Adrenal gland (tissue), 12 donors: Measurements from ENCODE around the gene STAT1. TPM values are rescaled to one million over a fixed set of nuclear protein-coding genes. Genes with fewer than 3 reads are reported as not detected.
A peak's percentile ranks its signal among the peaks of the same experiment; 100 is the strongest.

Experiments
- DNase-seq, 7 donors: peaks; one replicate each; pipeline ENCODE4 v3.0.0-alpha.2; 2019 to 2020
- H3K27ac ChIP-seq, 5 donors: fragments of 200-600 bp; sonication (generic) in 4 of 5; 1 replicate in 3 of 5; 2 replicates in 2 of 5; pipeline versions ENCODE4 v1.5.1 to v1.8.0; 2016 to 2020; ENCODE audit warnings: mild to moderate bottlenecking in 1 of 5
- H3K27me3 ChIP-seq: fragments of 200-600 bp; 2 replicates; pipeline ENCODE4 v1.8.0; 2021
- H3K36me3 ChIP-seq, 2 donors: fragments of 200-600 bp; replicated peaks in 1 of 2; 1 replicate in 1 of 2; 2 replicates in 1 of 2; pipeline versions ENCODE4 v1.5.1 to v1.8.0; 2018 to 2022
- H3K4me1 ChIP-seq, 2 donors: fragments of 200-600 bp; replicated peaks in 1 of 2; 1 replicate in 1 of 2; 2 replicates in 1 of 2; pipeline versions ENCODE4 v1.5.1 to v1.8.0; 2018 to 2021
- H3K4me3 ChIP-seq, 4 donors: fragments of 200-600 bp; sonication (generic) in 3 of 4; one replicate each; pipeline ENCODE4 v1.5.1; 2016 to 2018
- H3K9me3 ChIP-seq, 3 donors: fragments of 200-600 bp; sonication (generic) in 1 of 3; replicated peaks in 1 of 3; 1 replicate in 2 of 3; 2 replicates in 1 of 3; pipeline versions ENCODE4 v1.5.1 to v1.8.0; 2016 to 2021
- CTCF ChIP-seq, 6 experiments: fragments of 450-650 bp in 4 of 6; fragments of 200-600 bp in 2 of 6; sonication (generic) in 1 of 6; IDR thresholded peaks; 1 replicate in 5 of 6; 2 replicates in 1 of 6; pipeline versions ENCODE4 v1.5.1 to v1.8.0; 2016 to 2021; ENCODE audit warnings: antibody characterized with exemption in 6 of 6, mild to moderate bottlenecking in 2 of 6, moderate library complexity in 1 of 6
- POLR2A ChIP-seq, 2 donors: fragments of 450-650 bp; IDR thresholded peaks; one replicate each; pipeline ENCODE4 v1.6.1; 2017; ENCODE audit warnings: antibody characterized with exemption in 2 of 2, mild to moderate bottlenecking in 2 of 2, moderate library complexity in 1 of 2
- WGBS, 4 donors: extraction: QIAGEN DNeasy Blood & Tissue Kit in 2 of 4; methylation state at CpG; one replicate each; pipeline versions ENCODE4 v1.1.5 to v1.1.7; 2013 to 2017; 5-methylcytosine and 5-hydroxymethylcytosine counted together
- intact Hi-C, 2 donors: fragments of 100-400 bp; cut with DNase I; formaldehyde crosslinking; loops; one replicate each; pipeline versions ENCODE4 v1.14.1 to v1.15.0; 2022 to 2023
- polyA plus RNA-seq, 3 donors: library from polyadenylated mRNA; stranded (reverse); fragments of 200-250 nt in 2 of 3; fragments of 350-450 nt in 1 of 3; fragmentation: Illumina TruSeq in 1 of 3; extraction: RNeasy Lipid Tissue Mini Kit (QIAGEN cat#74804) in 1 of 3; gene quantifications; one replicate each; pipeline ENCODE4 v1.2.3, GENCODE V29; 2013 to 2014
- total RNA-seq, 9 donors: library from RNA; depleted of rRNA in 4 of 9; stranded (reverse); fragments of >200 nt in 4 of 9; fragments of 120-200 nt in 1 of 9; fragmentation: NEBNext Ultra II Directional in 1 of 9; extraction: Animal tissue kit (Norgen Biotek cat#: 25700) in 1 of 9; gene quantifications; one replicate each; pipeline versions ENCODE4 v1.1.0 to v1.2.4, GENCODE V29; 2013 to 2023
- donor health status: healthy with polysubstance abuse.
- donor health status: Bipolar disorder and iron deficiency.
- donor health status: DM: yes; HTN: yes; CAD: no.
- donor health status: DM: no; HTN: no; CAD: no.
- donor health status: DM: no; HTN: no; CAD: no.
- donor health status: DM: yes; HTN: yes; CAD: no.

Gene STAT1
- total and polyA plus RNA-seq, 12 donors = 11.9 to 165 (median 75.6) TPM

- TF ChIP-seq CTCF (IDR thresholded peaks at IDR 0.05) = no peak
- no peak for TF ChIP-seq POLR2A (IDR thresholded peaks at IDR 0.05)
- H3K27me3 ChIP-seq = no peaks in the 10 kb centered on the region
- H3K36me3 ChIP-seq = peaks cover 0 to 2% of the 10 kb centered on the region in 2 donors
- intact Hi-C loops = no loop called here
- no peak overlapping the region for H3K4me3 ChIP-seq
- peaks cover 11 to 34% of the 10 kb centered on the region in 2 donors for H3K4me1 ChIP-seq
- H3K9me3 ChIP-seq = no peaks in the 10 kb centered on the region
- 87 to 93% (median 89%) methylated on average over 2 of the region's 2 CpGs for WGBS, 4 donors
- no peak for DNase-seq
- no peak overlapping the region for H3K27ac ChIP-seq
Observed at GRCh38 chr2:191015239-191015638, 1.3 kb upstream of the STAT1 start.

- intact Hi-C loops = no loop called here
- H3K4me1 ChIP-seq = peaks cover 11 to 30% of the 10 kb centered on the region in 2 donors
- H3K27me3 ChIP-seq = no peaks in the 10 kb centered on the region
- TF ChIP-seq CTCF (IDR thresholded peaks at IDR 0.05) (no peak), POLR2A (IDR thresholded peaks at IDR 0.05) (no peak)
- peaks cover 0 to 8% of the 10 kb centered on the region in 2 donors for H3K36me3 ChIP-seq
- H3K27ac ChIP-seq = peak overlapping the region in 4 of 5 donors; percentile 90 to 97 (median 92)
- 35 to 41% (median 38%) methylated on average over 4 of the region's 4 CpGs for WGBS, 4 donors
- no peaks in the 10 kb centered on the region for H3K9me3 ChIP-seq
- DNase-seq = no peak
- H3K4me3 ChIP-seq = peak overlapping the region in 2 of 4 donors; percentile 81 to 90
Observed at GRCh38 chr2:191014653-191015020, 666 bp upstream of the STAT1 start.

GRCh38 chr2:191013682-191013931 lies 364 bp downstream of the STAT1 start:
- Histone ChIP-seq H3K36me3 (peaks cover 0 to 17% of the 10 kb centered on the region in 2 donors), H3K4me3 (peak overlapping the region; percentile 6 to 90 (median 56)), H3K4me1 (peaks cover 11 to 29% of the 10 kb centered on the region in 2 donors), H3K27me3 (no peaks in the 10 kb centered on the region), H3K9me3 (no peaks in the 10 kb centered on the region), H3K27ac (peak overlapping the region; percentile 15 to 97 (median 90))
- intact Hi-C loops = no loop called here
- no peak for DNase-seq
- 0% methylated on average over 5 to 14 of the region's 14 CpGs for WGBS, 4 donors
- TF ChIP-seq POLR2A (IDR thresholded peaks at IDR 0.05) = no peak

GRCh38 chr2:191012845-191013681 lies 908 bp downstream of the STAT1 start:
- Histone ChIP-seq H3K36me3 (peaks cover 0 to 22% of the 10 kb centered on the region in 2 donors), H3K27me3 (no peaks in the 10 kb centered on the region), H3K27ac (peak overlapping the region; percentile 15 to 97 (median 90)), H3K4me3 (peak overlapping the region; percentile 6 to 90 (median 56)), H3K9me3 (no peaks in the 10 kb centered on the region), H3K4me1 (peaks cover 11 to 29% of the 10 kb centered on the region in 2 donors)
- intact Hi-C loops = no loop called here
- TF ChIP-seq POLR2A (IDR thresholded peaks at IDR 0.05) (no peak), CTCF (IDR thresholded peaks at IDR 0.05) (no peak)
- 27 to 33% (median 29%) methylated on average over 14 of the region's 14 CpGs for WGBS, 4 donors
- peak in 3 of 7 donors; percentile 23 to 29 (median 25) for DNase-seq

- DNase-seq = no peak
- no peak for TF ChIP-seq POLR2A (IDR thresholded peaks at IDR 0.05)
- no peak for TF ChIP-seq CTCF (IDR thresholded peaks at IDR 0.05)
- 88 to 98% (median 95%) methylated on average over 3 of the region's 3 CpGs for WGBS, 4 donors
- peaks cover 0 to 30% of the 10 kb centered on the region in 2 donors for H3K36me3 ChIP-seq
- intact Hi-C loops = no loop called here
- no peaks in the 10 kb centered on the region for H3K9me3 ChIP-seq
- H3K27me3 ChIP-seq = no peaks in the 10 kb centered on the region
- peaks cover 11 to 29% of the 10 kb centered on the region in 2 donors for H3K4me1 ChIP-seq
- peak overlapping the region in 1 of 4 donors; percentile 81 for H3K4me3 ChIP-seq
- peak overlapping the region in 1 of 5 donors; percentile 97 for H3K27ac ChIP-seq
Observed at GRCh38 chr2:191012346-191012745, 1.6 kb downstream of the STAT1 start.
